HG03045 (cell line): ENCODE measurements around the gene ADGRE3.

ENCODE experiments used
- ATAC-seq: cut with Tn5 transposase; IDR thresholded peaks from one replicate; pipeline ENCODE4 v1.9.1; 2021; ENCODE audit warnings: mild to moderate bottlenecking, moderate library complexity; ENCODE audit not compliant: unreplicated experiment

Gene ADGRE3, protein sequence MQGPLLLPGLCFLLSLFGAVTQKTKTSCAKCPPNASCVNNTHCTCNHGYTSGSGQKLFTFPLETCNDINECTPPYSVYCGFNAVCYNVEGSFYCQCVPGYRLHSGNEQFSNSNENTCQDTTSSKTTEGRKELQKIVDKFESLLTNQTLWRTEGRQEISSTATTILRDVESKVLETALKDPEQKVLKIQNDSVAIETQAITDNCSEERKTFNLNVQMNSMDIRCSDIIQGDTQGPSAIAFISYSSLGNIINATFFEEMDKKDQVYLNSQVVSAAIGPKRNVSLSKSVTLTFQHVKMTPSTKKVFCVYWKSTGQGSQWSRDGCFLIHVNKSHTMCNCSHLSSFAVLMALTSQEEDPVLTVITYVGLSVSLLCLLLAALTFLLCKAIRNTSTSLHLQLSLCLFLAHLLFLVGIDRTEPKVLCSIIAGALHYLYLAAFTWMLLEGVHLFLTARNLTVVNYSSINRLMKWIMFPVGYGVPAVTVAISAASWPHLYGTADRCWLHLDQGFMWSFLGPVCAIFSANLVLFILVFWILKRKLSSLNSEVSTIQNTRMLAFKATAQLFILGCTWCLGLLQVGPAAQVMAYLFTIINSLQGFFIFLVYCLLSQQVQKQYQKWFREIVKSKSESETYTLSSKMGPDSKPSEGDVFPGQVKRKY

DNA sequence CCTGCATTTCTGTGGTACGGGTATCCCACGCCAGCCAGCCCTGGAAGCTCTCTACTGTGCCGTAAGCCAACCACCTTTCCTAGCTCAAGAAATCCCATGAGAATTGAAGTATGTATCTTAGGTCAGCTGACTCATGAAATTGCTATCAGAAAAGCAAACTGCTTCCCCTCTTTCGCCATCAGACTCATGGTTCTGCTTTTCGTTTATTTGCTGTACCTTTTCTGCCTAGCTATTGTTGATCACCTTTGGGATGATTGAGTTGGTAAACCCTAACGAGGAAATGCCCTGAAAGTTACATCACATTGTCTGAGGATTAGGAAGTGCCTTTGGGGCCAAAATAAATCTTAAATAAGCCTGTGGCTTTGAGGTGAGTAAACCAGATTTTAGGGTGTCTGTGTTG lies at the start of gene ADGRE3:
ADGRE3 (minus strand) TSS at position 81 of the 400 bp plus-strand sequence; CDS start at position 7, 74 bp downstream.
- no peak for ATAC-seq

GRCh38 chr19:14722127-14722526 lies 47.5 kb upstream of the ADGRE3 start:
- no peak for ATAC-seq

- no peak for ATAC-seq
Observed at GRCh38 chr19:14719162-14719561, 44.5 kb upstream of the ADGRE3 start.

GRCh38 chr19:14718522-14719116 lies 44.0 kb upstream of the ADGRE3 start:
- ATAC-seq = no peak

GRCh38 chr19:14715841-14716240 lies 41.2 kb upstream of the ADGRE3 start:
- no peak for ATAC-seq

GRCh38 chr19:14704450-14704849 lies 29.8 kb upstream of the ADGRE3 start:
- ATAC-seq = no peak

DNA sequence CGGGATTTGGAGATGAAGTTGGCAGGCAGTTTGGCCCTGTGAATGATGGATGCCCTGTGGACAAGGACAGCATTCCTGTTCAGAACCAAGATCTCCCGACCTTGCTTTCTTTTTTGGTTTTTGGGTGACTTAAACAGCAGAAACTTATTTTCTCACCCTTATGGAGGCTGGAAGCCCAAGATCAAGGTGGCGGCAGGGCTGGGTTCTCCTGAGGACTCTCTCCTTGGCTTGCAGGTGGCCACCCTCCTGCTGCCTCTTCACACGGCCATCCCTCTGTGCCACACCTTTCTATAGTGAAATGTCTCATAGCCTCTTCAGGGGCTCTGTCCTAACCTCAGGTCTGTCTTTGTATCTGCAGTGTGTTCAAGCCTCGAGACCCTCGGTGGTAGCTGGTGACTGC lies 29.2 kb upstream of the ADGRE3 start:
- ATAC-seq = no peak

DNA sequence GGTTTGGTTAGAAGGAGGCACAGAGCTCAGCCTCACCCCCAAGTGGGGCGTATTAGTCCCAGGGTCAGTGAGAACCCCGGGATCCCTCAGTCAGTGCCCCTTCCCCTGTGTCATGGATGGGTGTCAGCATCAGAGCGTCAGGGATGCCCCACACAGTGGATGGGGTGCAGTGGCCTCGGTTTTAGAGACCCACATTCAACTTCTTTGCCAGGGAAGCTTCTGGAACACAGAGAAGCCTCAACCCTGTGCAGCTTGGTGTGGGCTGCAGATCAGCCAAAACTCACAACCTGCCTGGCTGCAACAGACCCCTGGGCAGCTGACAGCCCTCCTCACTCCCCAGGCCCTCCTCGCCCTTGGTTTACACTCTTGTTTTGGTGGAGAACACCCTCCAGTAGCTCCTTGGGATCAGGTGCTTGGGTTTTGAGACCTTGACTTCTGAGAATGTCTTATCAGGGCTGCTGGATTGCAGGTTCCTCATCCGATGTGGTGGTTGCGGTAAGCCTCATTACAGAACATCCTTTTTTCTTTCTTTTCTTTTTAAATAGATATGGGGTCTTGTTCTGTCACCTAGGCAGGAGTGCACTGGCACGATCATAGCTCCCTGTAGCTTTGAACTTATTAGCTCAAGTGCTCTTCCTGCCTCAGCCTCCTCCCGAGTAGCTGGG lies 26.2 kb upstream of the ADGRE3 start:
- no peak for ATAC-seq

- no peak for ATAC-seq
Observed at GRCh38 chr19:14699641-14700040, 25.0 kb upstream of the ADGRE3 start.

- no peak for ATAC-seq
Observed at GRCh38 chr19:14695471-14695870, 20.8 kb upstream of the ADGRE3 start.

GRCh38 chr19:14694641-14695266 lies 20.1 kb upstream of the ADGRE3 start:
- no peak for ATAC-seq

DNA sequence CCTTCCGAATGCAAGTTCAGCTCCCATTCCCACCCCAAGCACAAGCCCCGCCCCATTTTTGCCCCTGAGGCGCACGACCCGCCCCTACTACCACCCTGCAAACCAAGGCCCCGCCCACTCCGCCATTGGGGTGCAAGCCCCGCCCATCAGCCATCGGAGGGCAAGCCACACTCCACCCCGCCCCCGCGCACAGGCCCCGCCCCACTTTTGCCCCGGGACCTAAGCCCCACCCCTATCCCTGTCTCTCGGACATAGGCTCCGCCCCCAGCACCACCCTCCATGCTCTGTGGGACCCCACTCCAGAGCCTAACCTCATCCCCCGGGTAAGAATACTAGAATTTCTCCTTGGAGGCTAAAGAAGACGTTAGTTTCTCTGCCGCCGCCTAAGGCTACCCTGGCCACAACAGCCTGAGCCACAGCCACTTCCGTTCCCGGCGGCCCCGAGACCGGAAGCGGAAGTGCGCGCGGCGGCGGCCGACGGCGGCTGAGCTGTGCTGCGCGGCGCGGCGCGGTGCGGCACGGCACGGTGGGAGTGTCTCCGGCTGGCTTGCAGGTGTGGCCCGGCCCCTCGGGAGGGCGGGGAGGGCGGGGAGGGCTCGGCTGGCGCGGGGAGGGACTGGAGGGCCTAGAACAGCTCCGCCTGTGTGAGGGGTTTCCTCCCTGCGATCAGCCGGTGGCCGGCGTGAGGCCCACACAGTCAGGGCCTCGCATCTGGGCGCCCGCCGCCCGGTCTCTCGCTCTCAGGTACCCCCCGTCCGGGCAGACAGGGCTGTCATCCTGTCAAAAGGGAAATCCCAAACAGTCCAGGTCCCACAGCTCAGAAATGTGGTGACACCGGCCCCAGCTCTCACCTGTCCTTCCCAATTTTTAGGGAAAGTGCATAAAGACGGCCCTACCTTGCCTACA lies 15.2 kb upstream of the ADGRE3 start, which contains the start of gene ZNF333:
ZNF333 (plus strand) TSS at position 451 of the 906 bp plus-strand sequence. CDS start 3,444 bp downstream, outside the sequence.
- ATAC-seq = peak; percentile 88

GRCh38 chr19:14686411-14686810 lies 11.8 kb upstream of the ADGRE3 start:
- ATAC-seq = no peak

DNA sequence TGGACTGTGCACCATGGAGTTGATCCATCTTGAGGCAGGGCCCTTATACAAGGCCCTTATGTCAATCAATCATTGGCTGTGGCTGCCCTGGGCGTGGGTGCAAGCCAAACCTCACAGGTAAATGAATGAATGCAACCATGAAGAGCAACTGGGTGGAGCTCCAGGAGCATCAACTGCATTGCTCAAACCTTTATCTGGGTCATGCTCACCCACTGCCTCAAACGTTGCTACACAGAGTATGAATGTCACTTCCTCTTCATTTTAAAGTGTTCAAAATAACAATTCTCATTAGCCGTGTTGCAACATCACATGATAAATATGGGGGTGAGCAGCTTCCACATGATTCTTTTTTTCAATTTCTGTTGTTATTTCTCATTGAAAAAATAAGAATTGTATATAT lies 8.8 kb upstream of the ADGRE3 start:
- no peak for ATAC-seq

DNA sequence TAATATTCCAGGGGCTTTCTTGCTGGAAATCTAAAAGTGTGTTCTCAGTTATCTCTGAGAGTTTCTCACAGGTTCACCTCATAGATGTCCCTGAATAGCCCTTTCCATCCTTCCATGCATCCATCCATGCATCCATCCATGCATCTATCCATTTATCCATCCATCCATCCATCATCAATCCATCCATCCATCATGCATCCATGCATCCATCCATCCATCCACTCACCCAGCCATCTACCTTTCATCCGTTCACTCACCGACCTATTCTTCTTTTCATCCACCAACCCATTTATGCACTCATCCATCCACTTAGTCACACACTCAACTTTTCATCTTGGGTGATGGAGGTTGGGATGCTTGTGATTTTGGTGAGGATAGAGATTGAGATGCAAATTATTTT lies 7.4 kb upstream of the ADGRE3 start:
- ATAC-seq = no peak

- ATAC-seq = no peak
Observed at GRCh38 chr19:14678199-14678598, 3.6 kb upstream of the ADGRE3 start.

DNA sequence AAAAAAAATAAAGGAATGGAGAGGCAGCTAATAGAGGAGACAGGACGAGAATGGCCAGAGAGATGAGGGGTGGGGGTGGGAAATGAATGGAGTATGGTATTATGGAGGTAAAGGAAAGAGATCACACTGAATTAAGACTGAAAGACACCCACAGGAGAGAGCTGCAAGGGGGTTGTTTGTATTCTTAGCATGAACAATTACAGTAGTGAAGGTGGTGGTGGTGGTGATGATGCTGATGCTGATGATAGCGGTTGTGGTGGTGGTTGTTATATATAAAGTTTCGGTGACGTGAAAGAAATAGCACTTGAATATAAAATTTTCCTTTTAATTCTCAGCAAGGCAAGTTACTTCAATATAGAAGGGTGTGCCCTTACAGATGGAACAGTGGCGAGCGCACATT lies 2.8 kb upstream of the ADGRE3 start:
- no peak for ATAC-seq

DNA sequence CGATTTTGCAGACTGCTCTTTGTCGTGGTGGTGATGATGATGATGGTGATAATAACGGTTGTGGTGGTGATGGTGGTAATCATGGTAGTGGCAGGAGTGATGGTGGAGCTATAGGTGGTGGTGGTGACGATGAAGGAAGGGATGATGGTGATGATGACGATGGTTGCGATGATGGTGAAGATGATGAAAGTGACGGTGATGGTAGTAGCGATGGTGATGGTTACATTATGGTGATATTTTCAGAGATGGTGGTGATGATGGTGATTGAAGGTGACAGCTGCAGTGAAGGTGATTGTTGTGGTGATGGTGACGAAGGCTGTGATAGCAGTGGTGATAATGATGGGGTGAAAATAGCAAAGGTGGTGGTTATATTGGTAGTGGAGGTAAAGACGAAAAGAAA lies 2.1 kb upstream of the ADGRE3 start:
- ATAC-seq = no peak

DNA sequence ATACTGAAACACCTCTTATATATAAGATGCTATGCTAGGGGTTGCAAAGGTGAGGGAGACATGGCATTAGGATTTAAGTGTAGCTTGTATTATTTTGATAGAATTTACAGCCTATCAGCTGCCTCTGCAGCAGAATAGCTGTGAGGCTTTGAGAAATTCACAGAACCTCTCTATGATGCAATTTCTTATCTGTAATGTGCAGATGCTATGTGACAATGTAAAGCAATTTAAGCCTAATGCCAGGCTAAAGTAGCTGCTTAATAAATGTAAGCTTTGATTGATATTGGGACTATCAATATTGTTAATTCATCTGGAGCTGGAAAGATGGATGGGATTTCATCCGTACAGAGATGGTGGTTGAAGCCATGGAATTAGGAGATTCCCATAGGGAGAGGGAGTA lies 1.6 kb downstream of the ADGRE3 start:
- no peak for ATAC-seq
